CD4-positive, alpha-beta T cell treated with Interleukin-15 for 4 hours (primary cell): ENCODE measurements around the gene IRF6.

Source experiments
- DNase-seq: peaks from one replicate; pipeline ENCODE4 v3.0.0-alpha.2; 2020; ENCODE audit warnings: low spot score

The IRF6 gene

GRCh38 chr1:209759829-209760359, 46.0 kb downstream of the IRF6 start:
- no peak for DNase-seq

DNA sequence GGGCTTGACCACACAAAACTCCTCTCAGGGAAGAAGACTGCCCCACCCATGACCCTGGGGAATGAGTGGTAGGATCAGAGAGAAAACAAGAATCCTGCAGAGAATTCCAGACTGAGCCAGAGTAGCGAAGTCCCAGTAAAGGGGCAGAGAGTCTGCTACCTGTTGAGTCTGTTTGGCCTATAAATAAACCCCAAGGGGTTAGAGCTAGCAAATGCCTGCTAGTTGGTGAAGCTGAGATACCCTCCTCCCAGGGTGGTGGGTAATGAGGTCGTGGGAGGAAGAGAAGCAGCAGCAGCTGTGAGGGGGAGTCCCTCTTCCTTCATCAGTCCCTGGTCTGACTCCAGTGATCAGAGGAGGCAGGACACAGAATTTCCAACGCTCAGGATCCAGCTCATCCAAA, 47.5 kb downstream of the IRF6 start:
- no peak for DNase-seq

DNA sequence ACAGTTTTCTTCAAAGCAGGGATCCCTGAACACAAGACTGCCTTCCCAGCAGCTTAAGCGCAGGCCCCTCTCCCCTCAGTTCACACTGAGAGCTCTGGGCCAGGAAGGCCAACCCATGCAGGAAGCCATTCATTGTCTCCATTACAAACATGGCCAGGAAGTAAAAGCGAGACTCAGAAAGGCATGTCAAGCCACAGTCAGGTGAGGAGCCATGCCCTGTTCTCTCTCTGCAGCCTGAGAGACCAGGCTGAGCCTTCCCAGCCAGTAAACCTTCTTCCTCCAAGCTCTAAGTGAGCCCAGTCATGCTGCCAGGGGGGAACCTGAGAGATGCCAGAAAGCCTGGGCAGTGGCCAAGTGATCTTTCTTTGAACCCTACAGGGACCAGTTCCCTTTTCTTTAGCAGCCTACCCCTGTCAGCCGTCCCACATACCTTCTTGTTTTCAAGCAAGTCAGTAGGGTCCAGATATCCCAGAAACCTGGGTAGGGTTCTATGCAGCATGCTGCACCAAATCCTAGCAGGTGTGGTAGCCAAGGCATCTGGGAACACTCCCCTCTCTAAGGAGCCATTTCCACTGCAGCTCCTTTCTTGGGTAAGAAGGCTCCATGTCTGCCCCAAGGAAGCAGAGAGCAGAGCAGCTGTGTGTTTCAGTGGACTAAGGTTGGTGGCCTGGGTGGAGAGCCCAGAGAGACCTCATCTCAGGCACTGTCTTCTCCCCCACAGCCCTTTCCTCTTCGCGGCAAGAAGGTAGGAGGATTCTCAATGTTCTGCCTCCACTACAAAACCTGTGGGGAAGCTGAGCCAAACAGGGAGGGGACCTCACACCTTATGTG, 49.1 kb downstream of the IRF6 start:
- DNase-seq = peak; percentile 42

DNA sequence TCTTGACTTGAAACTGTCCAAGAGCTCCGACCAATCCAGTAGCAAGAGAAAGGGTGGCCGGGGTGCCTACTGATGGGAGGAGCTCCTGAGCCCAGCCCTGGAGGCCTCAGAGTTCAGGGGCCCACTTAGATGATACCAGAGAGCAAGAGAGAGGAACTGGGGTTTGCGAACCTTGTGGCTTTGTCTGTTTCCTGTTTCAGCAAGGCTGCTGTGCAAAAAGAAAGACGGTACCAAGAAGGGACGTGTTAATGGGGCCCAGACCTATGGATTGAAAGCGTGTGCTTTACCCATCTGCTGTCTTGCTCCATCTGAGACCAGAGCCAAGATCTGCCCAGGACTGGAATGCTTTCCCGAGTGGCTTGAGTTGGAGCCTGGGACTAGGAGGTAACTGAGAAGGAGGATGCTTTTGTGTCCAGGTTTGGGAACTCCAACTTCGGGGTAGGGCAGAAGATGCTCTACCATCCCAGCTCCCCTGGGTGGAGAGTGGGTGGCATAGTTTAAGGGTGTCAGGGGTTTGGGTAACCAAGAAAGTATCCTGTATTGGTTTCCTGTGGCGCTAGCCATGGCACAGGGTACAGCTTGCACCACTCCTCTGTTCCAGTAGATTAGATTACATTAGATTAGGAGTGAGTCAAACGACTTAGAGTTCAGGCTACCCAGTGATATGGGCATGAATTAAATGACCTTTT, 49.9 kb downstream of the IRF6 start, which contains the start of gene TRAF3IP3:
TSS of gene TRAF3IP3 (plus strand) at position 128 of the 689 bp plus-strand sequence. CDS start 3,987 bp downstream, outside the sequence.
- peak; percentile 85 for DNase-seq

- DNase-seq = no peak
Measured at GRCh38 chr1:209755256-209755655, 50.7 kb downstream of the IRF6 start.

- DNase-seq = no peak
Measured at GRCh38 chr1:209752890-209753289, 53.1 kb downstream of the IRF6 start.

DNA sequence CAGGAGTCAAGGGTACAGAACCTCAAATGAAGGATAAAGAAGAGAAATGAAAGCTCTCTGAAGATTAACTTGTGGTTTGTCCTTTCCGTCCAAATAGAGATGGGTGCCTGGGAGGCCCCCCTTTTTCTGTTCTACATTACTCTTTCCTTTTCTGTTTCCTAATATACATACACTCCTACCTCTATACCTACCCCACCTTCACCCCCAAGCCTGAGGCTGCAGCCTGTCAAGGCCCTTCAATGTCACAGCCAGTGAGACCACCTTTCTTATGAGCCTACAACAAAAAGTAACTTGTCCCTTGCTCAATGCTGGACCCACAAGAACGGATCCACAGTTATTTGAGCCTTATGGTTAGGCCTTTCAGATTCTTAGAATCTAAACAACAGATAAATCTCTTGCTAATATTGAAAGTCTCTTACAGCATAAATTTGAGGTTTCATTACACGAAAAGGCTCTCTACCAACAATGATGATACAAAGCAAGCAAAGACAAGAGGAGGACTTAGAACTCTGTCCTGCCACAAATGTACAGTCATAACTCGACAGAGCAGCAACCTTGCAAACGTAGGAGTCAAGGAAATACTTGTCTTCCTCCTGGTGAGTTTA, 54.2 kb downstream of the IRF6 start:
- DNase-seq = peak; percentile 40

- no peak for DNase-seq
Measured at GRCh38 chr1:209749670-209750323, 56.1 kb downstream of the IRF6 start.

- DNase-seq = no peak
Measured at GRCh38 chr1:209749205-209749604, 56.7 kb downstream of the IRF6 start.

DNA sequence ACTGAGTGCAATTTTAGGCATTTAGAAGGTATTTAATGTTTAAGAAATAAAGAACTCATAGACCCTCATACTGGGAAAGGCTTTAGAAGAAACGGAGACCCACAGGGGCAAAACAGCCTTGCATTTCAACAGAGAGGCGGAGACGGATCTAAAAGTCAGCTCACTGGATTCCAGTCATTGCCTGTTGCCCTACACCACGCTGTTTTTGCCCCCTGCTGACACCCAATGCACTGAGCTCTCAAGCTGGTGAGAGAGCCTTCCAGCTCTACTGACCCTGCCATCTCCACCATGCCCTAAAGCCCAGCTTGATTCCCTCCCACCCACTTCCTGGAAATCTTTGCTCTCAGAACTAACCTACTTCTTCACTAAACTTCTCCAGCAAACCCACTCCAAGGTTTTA, 57.3 kb downstream of the IRF6 start:
- no peak for DNase-seq

DNA sequence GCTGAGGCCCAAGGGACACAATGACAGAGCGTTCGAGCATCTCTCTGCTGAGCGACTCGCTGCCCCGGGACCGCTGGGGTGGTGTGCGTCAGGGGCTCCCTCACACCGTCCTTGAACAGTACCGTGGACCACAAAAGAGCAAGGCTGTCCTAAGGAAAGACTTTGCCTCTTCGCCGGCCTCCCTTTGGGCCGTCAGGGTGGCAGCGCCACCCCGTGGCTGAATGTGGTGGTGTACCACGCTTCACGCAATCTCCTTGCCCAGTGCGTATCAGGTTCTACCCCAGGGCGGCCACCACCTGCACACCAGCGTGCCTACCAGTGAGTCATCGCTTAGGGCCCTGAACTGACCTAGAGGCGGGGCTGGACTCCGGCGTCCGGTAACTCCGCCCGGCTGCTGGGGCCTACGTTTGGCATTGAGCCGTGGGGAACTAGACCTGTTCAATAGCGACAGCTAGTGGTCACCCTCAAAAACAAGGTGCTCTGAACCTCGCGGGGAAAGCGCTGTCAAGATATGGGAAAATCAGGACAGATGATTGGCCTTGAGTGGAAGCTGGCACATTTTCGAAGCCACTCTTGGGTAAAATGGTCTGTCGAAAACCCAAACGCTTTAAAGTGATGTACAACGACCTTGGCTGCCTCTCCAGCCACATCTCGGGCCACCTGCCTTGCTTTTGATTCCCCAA, 58.2 kb downstream of the IRF6 start:
- DNase-seq = peak; percentile 90

- no peak for DNase-seq
Measured at GRCh38 chr1:209746451-209747165, 59.3 kb downstream of the IRF6 start.

DNA sequence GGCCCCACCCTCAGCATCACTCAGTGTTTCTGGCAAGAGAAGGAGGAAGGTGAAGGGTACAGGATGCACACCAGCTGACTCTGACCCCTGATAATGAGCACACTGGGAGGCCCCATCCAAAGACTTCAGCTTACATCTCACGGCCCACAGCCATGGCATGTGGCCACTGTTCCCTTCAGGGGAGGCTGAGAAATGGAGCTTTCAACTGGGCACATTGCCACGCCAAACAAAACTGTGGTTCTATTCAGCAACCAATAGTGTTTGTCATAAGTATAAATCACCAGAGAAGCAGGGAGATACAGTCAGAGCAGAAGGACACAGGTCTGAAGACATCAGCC, 62.8 kb downstream of the IRF6 start:
- no peak for DNase-seq

- no peak for DNase-seq
Measured at GRCh38 chr1:209742409-209743144, 63.4 kb downstream of the IRF6 start.

- no peak for DNase-seq
Measured at GRCh38 chr1:209741889-209742288, 64.1 kb downstream of the IRF6 start.

DNA sequence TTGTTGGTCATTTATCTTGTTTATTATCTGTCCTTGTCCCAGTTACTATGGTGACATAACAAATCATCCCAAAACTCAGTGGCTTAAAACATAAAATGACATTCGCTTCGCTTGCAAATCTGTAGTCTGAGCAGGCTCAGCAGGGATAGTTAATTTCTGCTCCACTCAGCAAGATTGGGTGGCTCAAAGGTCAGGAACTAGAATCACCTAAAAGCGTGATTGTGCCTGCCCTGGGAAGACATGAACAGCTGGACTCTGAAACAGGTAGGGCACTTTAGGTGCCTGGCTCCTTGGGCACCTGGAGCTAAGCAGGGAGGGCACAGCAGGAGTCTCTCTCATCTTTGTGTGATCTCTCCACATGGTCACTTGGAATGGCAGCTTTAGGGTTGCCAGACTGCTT, 64.7 kb downstream of the IRF6 start:
- no peak for DNase-seq

DNA sequence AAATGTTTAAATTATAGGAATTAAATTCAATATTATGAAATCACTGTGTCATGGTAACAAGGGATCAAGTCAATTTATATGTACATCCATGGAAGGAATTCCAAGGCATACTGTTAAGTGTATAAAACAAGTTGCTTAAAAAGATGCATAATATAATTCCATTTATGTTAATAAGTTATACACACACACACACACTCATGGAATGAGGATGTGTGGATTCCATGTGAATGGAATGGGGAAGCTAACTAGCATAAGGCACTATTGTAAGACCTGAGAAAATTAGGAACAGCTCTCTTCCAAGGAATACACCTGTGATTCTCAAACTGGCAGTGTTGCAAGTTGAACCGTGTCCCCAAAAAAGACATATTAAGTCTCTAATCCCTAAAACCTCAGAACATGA, 67.7 kb downstream of the IRF6 start:
- no peak for DNase-seq

DNA sequence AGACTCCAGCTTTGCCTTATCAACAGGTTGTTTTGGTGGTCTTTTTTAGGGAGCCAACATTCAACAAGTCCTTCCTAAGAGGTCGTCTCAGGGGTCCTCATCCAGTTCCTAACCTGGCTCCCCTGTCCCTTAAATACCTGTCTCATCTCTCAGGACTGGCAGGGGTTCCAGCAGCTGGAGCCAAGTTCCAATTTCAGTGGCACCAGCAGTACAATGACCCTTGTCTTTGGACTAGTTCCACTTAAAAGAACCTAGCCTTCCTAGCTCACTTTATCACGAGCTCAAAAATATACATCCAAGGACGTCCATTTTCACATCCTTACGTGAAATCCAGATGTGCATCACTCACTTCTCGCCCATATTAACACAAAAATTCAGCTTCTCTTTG, 68.8 kb downstream of the IRF6 start:
- DNase-seq = no peak

DNA sequence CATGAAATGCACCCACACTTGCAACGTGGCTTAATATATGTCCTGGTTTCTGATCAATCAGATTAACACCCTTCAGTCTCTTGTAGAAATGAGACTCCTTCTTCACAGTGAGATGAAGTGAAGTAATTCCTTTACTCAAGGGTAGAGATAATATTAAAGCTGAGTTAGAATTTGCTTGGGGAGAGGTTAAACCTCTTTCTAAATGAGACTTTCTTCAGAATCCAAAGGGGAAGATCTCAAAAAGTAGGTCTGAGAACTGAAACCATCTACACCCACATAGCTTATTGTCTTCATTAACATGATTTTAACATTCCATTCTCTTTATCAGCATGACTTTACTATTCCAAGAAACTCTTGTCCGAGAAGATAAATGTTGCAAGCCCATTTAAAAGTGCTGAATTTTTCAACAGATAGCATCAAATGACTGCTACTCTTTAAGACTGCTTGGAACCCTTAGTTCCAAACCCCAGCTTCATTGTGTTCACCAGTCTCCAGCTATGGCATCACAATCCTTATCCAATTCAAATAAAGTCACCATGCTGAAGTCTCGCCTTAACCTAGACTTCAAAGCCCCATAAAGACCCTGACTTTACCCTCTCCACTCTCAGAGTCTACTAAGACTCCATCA, 69.3 kb downstream of the IRF6 start:
- DNase-seq = no peak
